Cardiac muscle cell (in vitro differentiated cells and primary cell): Measurements from ENCODE around the gene ARID3A. TPM values are rescaled to one million over a fixed set of nuclear protein-coding genes. Genes with fewer than 3 reads are reported as not detected.
"Not testable (repeated sequence)": the region's sequence is repeated elsewhere in the genome, so short reads cannot be mapped to it uniquely, and the experiment has no call there.

Source experiments
- DNase-seq, 2 donors: peaks; one replicate each; pipeline versions ENCODE4 v3.0.0 to v3.0.0-alpha.2; 2010 to 2017; ENCODE audit warnings: low read depth in 1 of 2, low spot score in 1 of 2
- H3K27ac ChIP-seq: fragments of 200-600 bp; sonication (generic); 2 replicates; pipeline ENCODE4 v1.5.1; 2016
- H3K27me3 ChIP-seq: fragments of 200-600 bp; sonication (generic); 2 replicates; pipeline ENCODE4 v1.6.0; 2016; ENCODE audit warnings: control low read depth
- H3K36me3 ChIP-seq: fragments of 200-600 bp; sonication (generic); 2 replicates; pipeline ENCODE4 v1.5.1; 2016; ENCODE audit warnings: control low read depth
- H3K4me1 ChIP-seq: fragments of 200-600 bp; sonication (generic); 2 replicates; pipeline ENCODE4 v1.8.1; 2017; ENCODE audit warnings: low read depth, mild to moderate bottlenecking, mixed run types
- H3K4me3 ChIP-seq: fragments of 200-600 bp; sonication (generic); 2 replicates; pipeline ENCODE4 v1.5.1; 2016; ENCODE audit warnings: mild to moderate bottlenecking
- H3K9me3 ChIP-seq: fragments of 200-600 bp; sonication (generic); 2 replicates; pipeline ENCODE4 v1.5.1; 2017; ENCODE audit warnings: low read depth, mild to moderate bottlenecking, control low read depth
- CTCF ChIP-seq: IDR thresholded peaks from 2 replicates; pipeline ENCODE4 v1.5.1; 2012; ENCODE audit warnings: low read depth, mild to moderate bottlenecking, low read length
- polyA plus RNA-seq: library from polyadenylated mRNA; unstranded; fragments of >200 nt; fragmentation: Nextera tagmentation; extraction: Ambion mirVana; gene quantifications from 2 replicates; pipeline ENCODE4 v1.2.1, GENCODE V29; 2016
- total RNA-seq: library from RNA; depleted of rRNA; stranded (reverse); fragments of >200 nt; gene quantifications from 2 replicates; pipeline ENCODE4 v1.2.3, GENCODE V29; 2016

ARID3A gene
- total and polyA plus RNA-seq, 2 experiments from 2014 or later: 39.1 to 62.3 TPM

GRCh38 chr19:953445-954271, 27.8 kb downstream of the ARID3A start:
- no peaks in the 10 kb centered on the region for H3K27me3 ChIP-seq
- H3K4me1 ChIP-seq: peaks cover 41% of the 10 kb centered on the region
- no peak for TF ChIP-seq CTCF
- H3K36me3 ChIP-seq: no peaks in the 10 kb centered on the region
- DNase-seq: peak; percentile 26 to 33
- peak overlapping the region; percentile 91 for H3K27ac ChIP-seq
- H3K4me3 ChIP-seq: peak overlapping the region; percentile 6
- no peaks in the 10 kb centered on the region for H3K9me3 ChIP-seq

GRCh38 chr19:954272-954671, 28.4 kb downstream of the ARID3A start:
- H3K36me3 ChIP-seq: no peaks in the 10 kb centered on the region
- no peaks in the 10 kb centered on the region for H3K27me3 ChIP-seq
- TF ChIP-seq CTCF: no peak
- DNase-seq: no peak
- peaks cover 41% of the 10 kb centered on the region for H3K4me1 ChIP-seq
- no peaks in the 10 kb centered on the region for H3K9me3 ChIP-seq
- peak overlapping the region; percentile 91 for H3K27ac ChIP-seq
- no peak overlapping the region for H3K4me3 ChIP-seq

GRCh38 chr19:954672-955494, 29.0 kb downstream of the ARID3A start:
- H3K36me3 ChIP-seq: no peaks in the 10 kb centered on the region
- H3K27ac ChIP-seq: peak overlapping the region; percentile 91
- peak in 1 of 2 donors; percentile 46 for DNase-seq
- no peaks in the 10 kb centered on the region for H3K9me3 ChIP-seq
- peaks cover 41% of the 10 kb centered on the region for H3K4me1 ChIP-seq
- H3K4me3 ChIP-seq: no peak overlapping the region
- TF ChIP-seq CTCF: no peak
- no peaks in the 10 kb centered on the region for H3K27me3 ChIP-seq

- H3K27me3 ChIP-seq: no peaks in the 10 kb centered on the region
- H3K4me1 ChIP-seq: peaks cover 46% of the 10 kb centered on the region
- no peaks in the 10 kb centered on the region for H3K36me3 ChIP-seq
- no peak for TF ChIP-seq CTCF
- peak overlapping the region; percentile 91 for H3K27ac ChIP-seq
- no peaks in the 10 kb centered on the region for H3K9me3 ChIP-seq
- no peak overlapping the region for H3K4me3 ChIP-seq
- DNase-seq: peak in 1 of 2 donors; percentile 17
These were observed 30.2 kb downstream of the ARID3A start for GRCh38 chr19:955803-956765.

GRCh38 chr19:956766-957440, 31.1 kb downstream of the ARID3A start:
- H3K9me3 ChIP-seq: no peaks in the 10 kb centered on the region
- no peaks in the 10 kb centered on the region for H3K36me3 ChIP-seq
- H3K27ac ChIP-seq: peak overlapping the region; percentile 91
- DNase-seq: peak; percentile 18 to 33
- peaks cover 50% of the 10 kb centered on the region for H3K4me1 ChIP-seq
- no peak overlapping the region for H3K4me3 ChIP-seq
- H3K27me3 ChIP-seq: no peaks in the 10 kb centered on the region
- no peak for TF ChIP-seq CTCF

- not testable (repeated sequence) for H3K4me3 ChIP-seq, H3K36me3 ChIP-seq, H3K9me3 ChIP-seq, DNase-seq, H3K27me3 ChIP-seq
- Histone ChIP-seq H3K4me1 (peaks cover 51% of the 10 kb centered on the region), H3K27ac (peak overlapping the region; percentile 91)
These were observed 31.7 kb downstream of the ARID3A start for GRCh38 chr19:957578-957977.
